Psoas muscle (tissue), 8 donors: Measurements from ENCODE around the gene RPL7L1. TPM values are rescaled to one million over a fixed set of nuclear protein-coding genes. Genes with fewer than 3 reads are reported as not detected.

ENCODE experiments used
- ATAC-seq, 4 donors: fragments of 200-7000 bp; cut with Tn5 transposase; one replicate each; pipeline ENCODE4 v1.9.1; 2020; ENCODE audit warnings: moderate library complexity in 3 of 4, mild to moderate bottlenecking in 2 of 4
- DNase-seq, 2 donors: peaks; one replicate each; pipeline ENCODE4 v3.0.0-alpha.2; 2020
- H3K27ac ChIP-seq: fragments of 200-600 bp; one replicate; pipeline ENCODE4 v1.8.0; 2022
- H3K27me3 ChIP-seq, 3 donors: fragments of 200-600 bp in 1 of 3; one replicate each; pipeline versions ENCODE4 v1.6.1 to v1.8.0; 2013 to 2022; ENCODE audit warnings: low read length in 2 of 3, mild to moderate bottlenecking in 2 of 3, moderate library complexity in 1 of 3; ENCODE audit not compliant: insufficient read depth in 3 of 3
- H3K36me3 ChIP-seq, 2 donors: fragments of 200-600 bp in 1 of 2; one replicate each; pipeline versions ENCODE4 v1.6.1 to v1.8.0; 2013 to 2022; ENCODE audit warnings: low read depth in 1 of 2, mild to moderate bottlenecking in 1 of 2, moderate library complexity in 1 of 2; ENCODE audit not compliant: insufficient read depth in 1 of 2
- H3K4me1 ChIP-seq: fragments of 200-600 bp; one replicate; pipeline ENCODE4 v1.8.0; 2022
- H3K4me3 ChIP-seq: fragments of 200-600 bp; one replicate; pipeline ENCODE4 v1.8.0; 2022; ENCODE audit warnings: mild to moderate bottlenecking
- H3K9me3 ChIP-seq: fragments of 200-600 bp; one replicate; pipeline ENCODE4 v1.8.0; 2022
- CTCF ChIP-seq: fragments of 200-600 bp; IDR thresholded peaks from one replicate; pipeline ENCODE4 v1.8.0; 2022; ENCODE audit warnings: antibody characterized with exemption
- WGBS, 3 donors: extraction: QIAGEN DNeasy Blood & Tissue Kit; methylation state at CpG; one replicate each; pipeline versions ENCODE4 v1.1.6 to v1.1.7; 2013; 5-methylcytosine and 5-hydroxymethylcytosine counted together
- intact Hi-C, 2 donors: fragments of 100-400 bp; cut with DNase I; formaldehyde crosslinking; loops; one replicate each; pipeline versions ENCODE4 v1.11.0 to v1.14.2; 2022
- long read RNA-seq, 2 donors: library from polyadenylated mRNA; unstranded; transcript quantifications; one replicate each; pipeline ENCODE4 v2.0.0, GENCODE V29; 2021
- polyA plus RNA-seq, 3 donors: library from polyadenylated mRNA; stranded (reverse); fragments of 200-250 nt; gene quantifications; one replicate each; pipeline ENCODE4 v1.2.3, GENCODE V29; 2013
- total RNA-seq, 4 donors: library from RNA; stranded (reverse); fragmentation: NEBNext Ultra II Directional in 2 of 4; extraction: Animal tissue kit (Norgen Biotek cat#: 25700) in 2 of 4; gene quantifications; one replicate each; pipeline versions ENCODE4 v1.2.1 to v1.2.4, GENCODE V29; 2021 to 2023
- donor health status: healthy with polysubstance abuse.
- donor health status: DM: no; HTN: no; CAD: no; lungs with moderate emphysema.
- donor health status: Bipolar disorder and iron deficiency.
- donor health status: healthy.
- donor health status: DM: yes; HTN: yes; CAD: no.
- donor health status: DM: no; HTN: no; CAD: no.
- donor health status: DM: no; HTN: no; CAD: no.
- donor health status: DM: yes; HTN: yes; CAD: no.

The RPL7L1 gene
- total RNA-seq (10 to 100 TPM; 50.7 to 70.4 (median 62.9) TPM), polyA plus RNA-seq (100 to 1,000 TPM in 1 of 3 donors, 10 to 100 TPM in 2; 35.5 to 107 (median 90.6) TPM)
- long read RNA-seq, donor 1, full-length matches to known transcripts: 27 of 35 reads
- long read RNA-seq, donor 1, partial matches to known transcripts: 2 of 35 reads
- long read RNA-seq, donor 1, other reads (novel, unspliced or antisense): 6 of 35 reads
- long read RNA-seq, donor 2, full-length matches to known transcripts: 36 of 61 reads
- long read RNA-seq, donor 2, partial matches to known transcripts: 11 of 61 reads
- long read RNA-seq, donor 2, other reads (novel, unspliced or antisense): 14 of 61 reads

- intact Hi-C loops: loop anchor here (2.0 to 10.0 kb wide), 5 partner anchors 97 to 217 kb away; partner anchors contain the start of genes BICRAL (in 1 of the 2), PRPH2 (in 1 of the 2) and TBCC (in 1 of the 2)
- no peaks in the 10 kb centered on the region for H3K27me3 ChIP-seq
- H3K36me3 ChIP-seq: peaks cover 7 to 37% of the 10 kb centered on the region in 2 donors
- ATAC-seq: peak; percentile 94 to 95 (median 95)
- no peaks in the 10 kb centered on the region for H3K9me3 ChIP-seq
- TF ChIP-seq CTCF: peak; percentile 12
- H3K4me1 ChIP-seq: peaks cover 31% of the 10 kb centered on the region
- peak within 1 kb of the TSS; percentile 74 for H3K4me3 ChIP-seq
- whole genome bisulfite sequencing, 3 donors: 0 to 1% (median 0%) methylated on average over 41 of the region's 41 CpGs
- H3K27ac ChIP-seq: peak within 1 kb of the TSS; percentile 96
- peak; percentile 80 to 90 for DNase-seq
These were observed at the start of gene RPL7L1 for GRCh38 chr6:42879372-42880239. RPL7L1 (plus strand) TSS chr6:42879616; CDS start chr6:42879911, 295 bp downstream.

- no peak for TF ChIP-seq CTCF
- Histone ChIP-seq H3K4me3 (no peak overlapping the region), H3K4me1 (no peaks in the 10 kb centered on the region), H3K27me3 (no peaks in the 10 kb centered on the region), H3K27ac (peak overlapping the region; percentile 41), H3K9me3 (no peaks in the 10 kb centered on the region), H3K36me3 (peaks cover 8 to 68% of the 10 kb centered on the region in 2 donors)
- DNase-seq (no peak), ATAC-seq (peak in 2 of 4 donors; percentile 61 to 69)
- WGBS, 3 donors: 67 to 85% (median 71%) methylated on average over 3 of the region's 3 CpGs
- intact Hi-C loops: no loop called here
These were observed 48.2 kb upstream of the RPL7L1 start for GRCh38 chr6:42831237-42831636.

GRCh38 chr6:42834056-42834455, 45.4 kb upstream of the RPL7L1 start:
- no peak for TF ChIP-seq CTCF
- Histone ChIP-seq H3K4me3 (no peak overlapping the region), H3K9me3 (no peaks in the 10 kb centered on the region), H3K27ac (no peak overlapping the region), H3K4me1 (no peaks in the 10 kb centered on the region), H3K27me3 (no peaks in the 10 kb centered on the region), H3K36me3 (peaks cover 5 to 49% of the 10 kb centered on the region in 2 donors)
- ATAC-seq: no peak
- no peak for DNase-seq
- intact Hi-C loops: no loop called here
- 96 to 100% (median 96%) methylated on average over 5 of the region's 5 CpGs for WGBS, 3 donors

- Histone ChIP-seq H3K36me3 (peaks cover 2 to 13% of the 10 kb centered on the region in 2 donors), H3K27me3 (no peaks in the 10 kb centered on the region), H3K9me3 (no peaks in the 10 kb centered on the region), H3K27ac (no peak overlapping the region), H3K4me3 (no peak overlapping the region), H3K4me1 (peaks cover 3% of the 10 kb centered on the region)
- intact Hi-C loops: no loop called here
- TF ChIP-seq CTCF: no peak
- WGBS, 3 donors: 74 to 85% (median 75%) methylated on average over 6 of the region's 6 CpGs
- ATAC-seq (no peak), DNase-seq (no peak)
These were observed 37.4 kb upstream of the RPL7L1 start for GRCh38 chr6:42841844-42842584.
